Heart right ventricle (tissue), 16 donors: ENCODE measurements around the gene MMP11. TPM values are rescaled to one million over a fixed set of nuclear protein-coding genes. Genes with fewer than 3 reads are reported as not detected.
A peak's percentile ranks its signal among the peaks of the same experiment; 100 is the strongest.

ENCODE experiments used
- ATAC-seq, 8 donors: fragments of 200-7000 bp; cut with Tn5 transposase; one replicate each; pipeline ENCODE4 v1.9.1; 2020; ENCODE audit warnings: mild to moderate bottlenecking in 8 of 8, moderate library complexity in 8 of 8, moderate number of reproducible peaks in 1 of 8
- DNase-seq, 2 donors: peaks; one replicate each; pipeline ENCODE4 v3.0.0-alpha.2; 2020
- H3K27ac ChIP-seq, 10 donors: fragments of 200-600 bp; sonication (generic) in 2 of 10; one replicate each; pipeline versions ENCODE4 v1.5.0 to v1.8.0; 2020 to 2022; ENCODE audit warnings: mild to moderate bottlenecking in 3 of 10
- H3K27me3 ChIP-seq, 7 donors: fragments of 200-600 bp; one replicate each; pipeline ENCODE4 v1.8.0; 2021 to 2022; ENCODE audit warnings: mild to moderate bottlenecking in 2 of 7
- H3K36me3 ChIP-seq, 9 donors: fragments of 200-600 bp; sonication (generic) in 1 of 9; one replicate each; pipeline versions ENCODE4 v1.5.0 to v1.8.0; 2020 to 2022; ENCODE audit warnings: mild to moderate bottlenecking in 2 of 9
- H3K4me1 ChIP-seq, 9 donors: fragments of 200-600 bp; sonication (generic) in 1 of 9; one replicate each; pipeline versions ENCODE4 v1.5.0 to v1.8.0; 2020 to 2022; ENCODE audit warnings: mild to moderate bottlenecking in 4 of 9
- H3K4me3 ChIP-seq, 10 donors: fragments of 200-600 bp; sonication (generic) in 2 of 10; one replicate each; pipeline versions ENCODE4 v1.5.0 to v1.8.0; 2020 to 2022; ENCODE audit warnings: mild to moderate bottlenecking in 7 of 10, moderate library complexity in 2 of 10
- H3K9me3 ChIP-seq, 11 donors: fragments of 200-600 bp in 10 of 11; sonication (generic) in 2 of 11; one replicate each; pipeline versions ENCODE4 v1.5.0 to v1.8.0; 2013 to 2022; ENCODE audit warnings: mild to moderate bottlenecking in 2 of 11, control low read depth in 1 of 11, moderate library complexity in 1 of 11
- WGBS, 2 donors: extraction: QIAGEN DNeasy Blood & Tissue Kit; methylation state at CpG; one replicate each; pipeline ENCODE4 v1.1.7; 2013; ENCODE audit warnings: inconsistent platforms in 1 of 2; 5-methylcytosine and 5-hydroxymethylcytosine counted together
- intact Hi-C, 10 donors: fragments of 100-400 bp; cut with DNase I; formaldehyde crosslinking; loops; one replicate each; pipeline versions ENCODE4 v1.11.1 to v1.14.2; 2022
- polyA plus RNA-seq, 2 donors: library from polyadenylated mRNA; stranded (reverse); fragments of 200-250 nt; gene quantifications; one replicate each; pipeline ENCODE4 v1.2.3, GENCODE V29; 2013
- total RNA-seq, 10 donors: library from RNA; stranded (reverse); fragmentation: NEBNext Ultra II Directional in 3 of 10; extraction: Animal tissue kit (Norgen Biotek cat#: 25700) in 3 of 10; gene quantifications; one replicate each; pipeline versions ENCODE4 v1.2.1 to v1.2.4, GENCODE V29; 2021 to 2023
- TF ChIP-seq, protein P1 (sequence below), 9 donors: fragments of 200-600 bp; sonication (generic) in 2 of 9; IDR thresholded peaks; one replicate each; pipeline versions ENCODE4 v1.5.0 to v1.8.0; 2021 to 2022; ENCODE audit warnings: antibody characterized with exemption in 9 of 9, mild to moderate bottlenecking in 5 of 9, moderate library complexity in 1 of 9
- donor health status: Arrhythmogenic right ventricular cardiomyopathy.
- donor health status: ischemic (EF 13 %, LVEDD 7.1; RV severe dilation, severe dysfunction).
- donor health status: healthy with polysubstance abuse.
- donor health status: DM: no; HTN: yes; CAD: no.
- donor health status: DM: no; HTN: no; CAD: no.
- donor health status: ischemic (EF 25% LVEDD 6.9; RV normal size, moderate dysfunction).
- donor health status: ischemic (EF 25% LVEDD 5.7; RV mildly dilated, moderate dysfunction).
- donor health status: healthy.
- donor health status: DM: yes; HTN: yes; CAD: no.
- donor health status: Ischemic cardiomyopathy.
- donor health status: ischemic (EF 35%, LVEDD 5.7; RV mildly dilated, moderate dysfunction).
- donor health status: nonischemic (EF 11% LVEDD 7.7; RV severe dilation, severe dysfunction).
- donor health status: DM: yes; HTN: yes; CAD: no.
- donor health status: PGD.
- donor health status: ischemic (EF 29% LVEDD 5.4; RV normal size, mild dysfunction).
- donor health status: nonischemic (EF 23%, LVEDD 6.1; RV moderate dilation, normal function).

The MMP11 gene
- total and polyA plus RNA-seq, 12 donors = 3.5 to 23.4 (median 7.9) TPM

DNA sequence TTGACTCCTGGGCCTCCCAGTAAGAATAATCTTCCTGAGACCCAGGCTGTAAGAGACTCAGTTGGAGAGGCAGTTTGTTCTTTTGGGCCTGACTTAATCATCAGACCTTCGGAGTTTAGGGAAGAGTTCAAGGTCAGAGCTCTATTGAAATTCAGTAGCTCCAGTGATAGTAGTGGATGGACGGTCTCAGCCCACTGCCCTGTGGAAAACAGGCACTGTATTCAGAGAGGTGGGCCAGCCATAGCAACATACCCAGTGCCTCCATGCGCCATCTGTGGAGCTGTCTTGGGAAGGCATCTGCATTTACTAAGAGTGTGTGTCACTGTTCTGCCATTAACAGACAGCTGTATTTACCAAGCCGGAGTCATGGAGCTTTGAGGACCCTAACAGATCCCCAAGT lies 17.0 kb downstream of the MMP11 start:
- DNase-seq = no peak
- Histone ChIP-seq H3K36me3 (peaks cover 0 to 56% (median 8%) of the 10 kb centered on the region in 9 donors), H3K4me1 (peaks cover 14 to 63% (median 46%) of the 10 kb centered on the region in 9 donors), H3K27ac (peak overlapping the region in 3 of 10 donors; percentile 11 to 56 (median 31)), H3K9me3 (no peaks in the 10 kb centered on the region), H3K4me3 (no peak overlapping the region), H3K27me3 (no peaks in the 10 kb centered on the region)
- intact Hi-C loops = loop anchor here in 3 of 10 donors (2.0 to 5.0 kb wide), 3 partner anchors 21 to 53 kb away; no protein-coding TSS in a partner anchor
- 69 to 72% methylated on average over 4 of the region's 4 CpGs for WGBS, 2 donors
- TF ChIP-seq, protein P1, sequence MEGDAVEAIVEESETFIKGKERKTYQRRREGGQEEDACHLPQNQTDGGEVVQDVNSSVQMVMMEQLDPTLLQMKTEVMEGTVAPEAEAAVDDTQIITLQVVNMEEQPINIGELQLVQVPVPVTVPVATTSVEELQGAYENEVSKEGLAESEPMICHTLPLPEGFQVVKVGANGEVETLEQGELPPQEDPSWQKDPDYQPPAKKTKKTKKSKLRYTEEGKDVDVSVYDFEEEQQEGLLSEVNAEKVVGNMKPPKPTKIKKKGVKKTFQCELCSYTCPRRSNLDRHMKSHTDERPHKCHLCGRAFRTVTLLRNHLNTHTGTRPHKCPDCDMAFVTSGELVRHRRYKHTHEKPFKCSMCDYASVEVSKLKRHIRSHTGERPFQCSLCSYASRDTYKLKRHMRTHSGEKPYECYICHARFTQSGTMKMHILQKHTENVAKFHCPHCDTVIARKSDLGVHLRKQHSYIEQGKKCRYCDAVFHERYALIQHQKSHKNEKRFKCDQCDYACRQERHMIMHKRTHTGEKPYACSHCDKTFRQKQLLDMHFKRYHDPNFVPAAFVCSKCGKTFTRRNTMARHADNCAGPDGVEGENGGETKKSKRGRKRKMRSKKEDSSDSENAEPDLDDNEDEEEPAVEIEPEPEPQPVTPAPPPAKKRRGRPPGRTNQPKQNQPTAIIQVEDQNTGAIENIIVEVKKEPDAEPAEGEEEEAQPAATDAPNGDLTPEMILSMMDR (IDR thresholded peaks at IDR 0.05) = no peak
- no peak for ATAC-seq

DNA sequence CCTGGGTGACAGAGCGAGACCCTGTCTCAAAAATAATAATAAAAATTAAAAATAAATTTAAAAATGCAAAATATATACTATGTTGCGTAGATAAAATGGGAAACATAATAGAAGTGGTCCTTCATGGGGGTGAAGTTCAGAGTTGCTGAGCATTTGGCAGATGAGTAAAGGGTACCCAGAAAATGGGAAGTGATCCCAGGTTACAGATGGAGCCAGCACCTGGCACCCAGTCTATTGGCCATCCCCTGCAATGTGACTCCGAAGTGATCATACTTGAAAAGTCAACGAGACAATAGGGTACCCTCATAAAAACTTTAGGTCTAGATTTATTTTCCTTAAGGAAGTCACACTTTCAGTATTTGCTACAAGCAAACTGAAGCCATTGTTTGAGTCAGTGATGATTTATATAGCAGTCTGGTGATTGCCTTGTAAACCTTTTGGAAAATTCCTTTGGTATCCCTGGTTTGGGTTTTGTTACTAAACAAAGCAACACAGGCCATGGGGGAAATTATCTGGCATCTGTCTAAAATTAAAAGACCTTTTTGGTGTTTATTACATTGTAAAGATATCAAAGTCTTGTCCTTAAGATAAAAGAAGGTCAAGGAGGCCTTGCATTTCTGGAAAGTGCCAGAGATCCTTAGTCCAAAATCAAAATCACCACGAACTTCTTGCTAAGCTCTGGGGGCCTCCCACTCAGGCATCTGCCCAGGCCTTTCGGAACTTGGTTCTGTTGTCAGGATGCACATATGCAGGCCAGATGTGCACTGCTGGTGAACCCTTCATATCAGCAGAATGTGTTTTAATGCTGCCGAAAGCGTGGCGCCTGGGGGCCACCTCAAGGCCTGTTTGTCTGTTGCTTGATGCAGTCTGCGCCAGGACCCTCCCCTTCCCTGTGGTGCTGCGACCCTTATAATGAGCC lies 18.4 kb downstream of the MMP11 start:
- H3K9me3 ChIP-seq = no peaks in the 10 kb centered on the region
- H3K4me3 ChIP-seq = no peak overlapping the region
- TF ChIP-seq, protein P1 (IDR thresholded peaks at IDR 0.05) = no peak
- H3K4me1 ChIP-seq = peaks cover 13 to 58% (median 45%) of the 10 kb centered on the region in 9 donors
- 65% methylated on average over 11 of the region's 11 CpGs for WGBS, 2 donors
- intact Hi-C loops = no loop called here
- DNase-seq (peak in 1 of 2 donors; percentile 31), ATAC-seq (peak in 1 of 8 donors; percentile 9)
- peak overlapping the region in 4 of 10 donors; percentile 9 to 56 (median 26) for H3K27ac ChIP-seq
- no peaks in the 10 kb centered on the region for H3K27me3 ChIP-seq
- peaks cover 0 to 70% (median 17%) of the 10 kb centered on the region in 9 donors for H3K36me3 ChIP-seq

DNA sequence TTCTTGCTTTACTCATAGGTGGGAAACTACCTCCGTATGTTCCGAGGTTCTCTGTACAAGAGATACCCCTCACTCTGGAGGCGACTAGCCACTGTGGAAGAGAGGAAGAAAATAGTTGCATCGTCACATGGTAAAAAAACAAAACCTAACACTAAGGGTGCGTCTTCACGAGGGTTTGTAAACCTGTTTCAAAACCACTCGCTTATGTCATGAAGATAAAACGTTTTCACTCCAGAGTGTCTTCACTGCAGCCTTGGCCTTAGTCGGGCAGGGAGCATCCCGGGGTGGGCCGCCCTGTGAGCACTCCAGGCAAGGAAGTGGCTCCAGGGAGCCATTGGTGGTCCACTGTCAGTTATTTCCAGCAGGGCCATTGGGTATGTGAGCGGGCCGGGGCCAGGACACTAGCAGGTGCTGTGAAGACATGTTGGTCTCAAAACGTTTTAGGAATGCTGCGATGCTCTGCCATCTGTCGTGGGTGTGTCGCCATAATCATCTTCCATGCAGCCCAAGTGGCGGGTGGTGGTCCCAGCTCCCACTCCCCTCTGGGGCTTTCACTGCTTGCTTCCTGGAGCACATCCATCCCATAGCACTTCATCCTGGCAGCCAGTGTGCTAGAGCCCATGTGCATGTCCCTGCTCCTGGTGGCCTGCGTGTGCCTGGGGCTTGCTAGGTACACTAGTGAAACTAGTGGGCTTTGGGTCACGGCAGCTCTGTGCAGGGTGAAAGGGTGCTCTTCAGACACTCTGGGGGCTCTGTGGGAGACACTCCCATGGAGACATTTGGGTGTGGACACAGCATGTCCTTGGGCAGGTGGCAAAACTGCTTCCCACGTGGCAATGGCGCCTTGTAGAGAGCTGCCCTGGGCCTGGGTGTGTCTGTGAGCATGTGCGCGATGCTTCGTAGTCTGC lies 19.3 kb downstream of the MMP11 start:
- DNase-seq (no peak), ATAC-seq (no peak)
- Histone ChIP-seq H3K27ac (peak overlapping the region in 3 of 10 donors; percentile 9 to 56 (median 21)), H3K9me3 (no peaks in the 10 kb centered on the region), H3K27me3 (no peaks in the 10 kb centered on the region), H3K4me1 (peaks cover 9 to 52% (median 40%) of the 10 kb centered on the region in 9 donors), H3K36me3 (peaks cover 0 to 78% (median 23%) of the 10 kb centered on the region in 9 donors), H3K4me3 (no peak overlapping the region)
- intact Hi-C loops = no loop called here
- 83 to 85% methylated on average over 25 of the region's 25 CpGs for WGBS, 2 donors
- TF ChIP-seq, protein P1 (IDR thresholded peaks at IDR 0.05) = no peak

DNA sequence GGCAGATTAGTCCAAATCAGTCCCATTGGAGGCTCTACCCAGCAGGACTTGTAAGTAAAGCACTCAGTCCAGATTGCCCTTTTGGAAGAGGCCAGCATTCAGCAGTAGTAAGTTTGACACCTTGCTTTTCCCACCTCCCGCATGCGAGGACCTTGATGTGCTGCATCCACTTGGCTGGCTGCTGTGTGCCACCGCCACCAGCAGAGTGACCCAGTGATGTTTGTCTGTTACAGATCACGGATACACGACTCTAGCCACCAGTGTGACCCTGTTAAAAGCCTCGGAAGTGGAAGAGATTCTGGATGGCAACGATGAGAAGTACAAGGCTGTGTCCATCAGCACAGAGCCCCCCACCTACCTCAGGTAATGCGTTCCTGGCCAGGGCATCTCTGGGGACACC lies 20.7 kb downstream of the MMP11 start:
- 76 to 84% methylated on average over 8 of the region's 8 CpGs for WGBS, 2 donors
- TF ChIP-seq, protein P1 (IDR thresholded peaks at IDR 0.05) = no peak
- intact Hi-C loops = no loop called here
- Histone ChIP-seq H3K27me3 (no peaks in the 10 kb centered on the region), H3K27ac (no peak overlapping the region), H3K36me3 (peaks cover 0 to 86% (median 28%) of the 10 kb centered on the region in 9 donors), H3K4me1 (peaks cover 7 to 43% (median 32%) of the 10 kb centered on the region in 9 donors), H3K9me3 (no peaks in the 10 kb centered on the region), H3K4me3 (no peak overlapping the region)
- no peak for ATAC-seq
- no peak for DNase-seq
